Erythroblast (primary cell): ENCODE results near the gene SS18.

ENCODE experiments used
- GATA1 ChIP-seq: IDR thresholded peaks from 2 replicates; pipeline ENCODE4 v1.6.1; 2011; ENCODE audit warnings: low read depth, mild to moderate bottlenecking, control low read depth, low read length, moderate library complexity
- POLR2A ChIP-seq: IDR thresholded peaks from 2 replicates; pipeline ENCODE4 v1.6.1; 2011; ENCODE audit warnings: mild to moderate bottlenecking, low read length

DNA sequence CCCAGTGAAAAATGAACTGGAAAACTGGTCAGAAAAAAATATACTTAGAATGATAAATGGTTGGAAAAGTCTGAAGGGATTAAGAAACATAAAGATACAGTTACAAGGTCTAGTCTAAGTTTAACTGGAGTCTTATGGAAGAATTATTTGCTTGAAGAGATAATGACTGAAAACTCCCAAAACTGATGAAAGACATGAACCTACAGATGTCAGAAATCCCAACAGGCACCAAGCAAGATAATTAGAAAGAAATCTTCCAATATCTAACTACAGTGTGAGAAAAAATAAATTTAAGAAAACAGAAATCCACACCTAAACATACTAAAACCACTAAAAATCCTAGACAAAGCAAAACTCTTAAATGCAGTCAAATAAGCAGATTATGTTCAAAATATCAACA lies 19.4 kb downstream of the SS18 start:
- TF ChIP-seq POLR2A = no peak
- no peak for TF ChIP-seq GATA1
